NCI-H1092 (cell line): ENCODE data around the gene MEMO1.
"Not testable (repeated sequence)": the region's sequence is repeated elsewhere in the genome, so short reads cannot be mapped to it uniquely, and the experiment has no call there.

ENCODE experiments used
- DNase-seq: peaks from one replicate; lab custom pipeline; 2025; lab: John Stamatoyannopoulos, UW

MEMO1 gene

DNA sequence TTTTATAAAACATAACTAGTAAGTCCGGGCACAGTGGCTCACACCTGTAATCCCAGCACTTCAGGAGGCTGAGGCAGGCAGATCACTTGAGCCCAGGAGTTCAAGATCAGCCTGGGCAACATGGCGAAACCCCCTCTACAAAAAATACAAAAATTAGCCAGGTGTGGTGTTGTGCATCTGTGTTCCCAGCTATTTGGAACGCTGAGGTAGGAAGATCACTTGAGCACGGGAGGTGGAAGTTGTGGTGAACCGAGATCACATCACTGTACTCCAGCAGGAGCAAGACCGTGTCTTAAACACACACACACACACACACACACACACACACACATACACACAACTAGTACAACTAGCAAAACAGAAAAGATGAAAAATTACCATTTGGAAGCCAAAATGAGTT is 103.3 kb downstream of the MEMO1 start:
- not testable (repeated sequence) for DNase-seq

DNA sequence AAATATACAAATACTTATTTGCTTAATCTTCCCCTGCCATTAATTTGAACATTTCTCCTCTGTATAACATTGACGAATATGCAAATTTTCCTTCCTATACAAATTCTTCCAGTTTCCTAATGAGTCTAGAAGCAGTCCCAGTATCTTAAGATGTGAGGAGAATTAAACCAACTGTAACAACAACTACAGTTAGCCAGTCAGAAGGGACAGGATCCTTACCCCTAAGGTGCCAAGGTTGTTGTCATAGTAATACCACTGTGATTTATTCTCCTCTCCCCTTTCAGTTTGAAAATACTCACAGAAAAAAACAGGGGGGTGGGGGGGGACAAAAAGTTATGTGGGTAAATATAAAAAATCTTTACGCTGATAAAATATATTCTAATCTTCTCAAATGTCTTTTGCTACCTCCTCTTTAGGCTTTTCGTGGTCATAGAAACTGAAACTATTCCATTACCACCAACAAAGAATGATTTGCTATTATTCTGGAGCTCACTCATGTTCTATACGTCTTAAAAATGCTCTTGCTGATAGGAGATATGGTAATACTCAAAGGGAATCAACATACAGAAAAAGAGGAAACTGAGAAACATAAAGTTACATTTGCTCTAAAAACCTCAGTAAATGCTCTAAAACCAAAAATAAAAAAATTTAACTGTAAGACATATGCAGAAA is 107.6 kb downstream of the MEMO1 start:
- DNase-seq, result no peak

DNA sequence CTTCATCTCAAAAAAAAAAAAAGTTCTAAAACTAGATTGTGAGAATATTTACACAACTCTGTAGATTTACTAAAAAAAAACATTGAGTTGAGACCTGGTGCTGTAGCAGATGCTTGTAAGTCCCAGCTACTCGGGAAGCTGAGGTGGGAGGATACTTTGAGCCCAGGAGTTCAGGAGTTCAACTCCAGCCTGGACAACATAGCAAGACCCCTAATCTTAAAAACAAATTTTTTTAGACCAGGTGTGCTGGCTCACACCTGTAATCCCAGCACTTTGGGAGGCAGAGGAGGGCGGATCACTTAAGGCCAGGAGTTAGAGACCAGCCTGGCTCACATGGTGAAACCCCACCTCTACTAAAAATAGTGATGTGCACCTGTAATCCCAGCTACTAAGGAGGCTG is 108.9 kb downstream of the MEMO1 start:
- no peak for DNase-seq

DNA sequence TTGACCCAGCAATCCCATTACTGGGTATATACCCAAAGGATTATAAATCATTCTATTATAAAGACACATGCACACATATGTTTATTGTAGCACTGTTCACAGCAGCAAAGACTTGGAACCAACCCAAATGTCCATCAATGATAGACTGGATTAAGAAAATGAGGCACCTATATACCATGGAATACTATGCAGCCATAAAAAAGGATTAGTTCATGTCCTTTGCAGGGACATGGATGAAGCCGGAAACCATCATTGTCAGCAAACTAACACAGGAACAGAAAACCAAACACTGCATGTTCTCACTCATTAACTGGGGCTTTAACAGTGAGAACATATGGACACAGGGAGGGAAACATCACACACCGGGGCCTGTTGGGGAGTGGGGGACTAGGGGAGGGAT is 110.7 kb downstream of the MEMO1 start:
- not testable (repeated sequence) for DNase-seq

DNA sequence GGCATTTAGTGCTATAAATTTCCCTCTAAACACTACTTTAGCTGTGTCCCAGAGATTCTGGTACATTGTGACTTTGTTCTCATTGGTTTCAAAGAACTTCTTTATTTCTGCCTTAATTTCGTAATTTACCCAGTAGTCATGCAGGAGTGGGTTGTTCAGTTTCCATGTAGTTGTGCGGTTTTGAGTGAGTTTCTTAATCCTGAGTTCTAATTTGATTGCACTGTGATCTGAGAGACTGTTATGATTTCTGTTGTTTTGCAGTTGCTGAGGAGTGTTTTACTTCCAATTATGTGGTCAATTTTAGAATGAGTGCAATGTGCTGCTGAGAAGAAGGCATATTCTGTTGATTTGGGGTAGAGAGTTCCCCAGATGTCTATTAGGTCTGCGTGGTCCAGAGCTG is 112.5 kb downstream of the MEMO1 start:
- DNase-seq, result not testable (repeated sequence)

DNA sequence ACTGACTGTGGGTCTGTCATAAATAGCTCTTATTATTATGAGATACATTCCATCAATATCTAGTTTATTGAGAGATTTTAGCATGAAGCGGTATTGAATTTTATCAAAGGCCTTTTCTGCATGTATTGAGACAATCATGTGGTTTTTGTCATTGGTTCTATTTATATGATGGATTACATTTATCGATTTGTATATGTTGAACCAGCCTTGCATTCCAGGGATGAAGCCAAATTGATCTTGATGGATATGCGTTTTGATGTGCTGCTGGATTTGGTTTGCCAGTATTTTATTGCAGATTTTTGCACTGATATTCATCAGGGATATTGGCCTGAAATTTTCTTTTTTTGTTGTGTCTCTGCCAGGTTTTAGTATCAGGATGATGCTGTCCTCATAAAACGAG is 113.5 kb downstream of the MEMO1 start:
- DNase-seq, result not testable (repeated sequence)

DNA sequence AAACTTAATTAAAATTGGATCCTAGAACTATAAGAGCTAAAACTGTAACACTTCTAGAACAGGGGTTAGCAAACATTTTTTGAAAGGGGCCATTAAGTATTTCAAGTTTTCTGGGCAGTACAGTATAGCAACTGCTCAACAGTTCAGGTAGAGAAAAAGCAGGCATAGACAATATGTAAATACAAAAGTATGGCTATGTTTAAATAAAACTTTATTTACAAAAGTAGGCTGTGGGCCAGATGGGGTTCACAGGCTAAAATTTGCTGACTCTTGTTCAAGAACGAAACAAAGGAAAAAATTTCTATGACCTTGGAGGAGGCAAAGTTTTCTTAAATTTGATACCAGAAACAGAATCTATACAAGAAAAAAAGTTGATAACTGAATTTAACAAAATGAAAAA is 114.5 kb downstream of the MEMO1 start:
- no peak for DNase-seq

DNA sequence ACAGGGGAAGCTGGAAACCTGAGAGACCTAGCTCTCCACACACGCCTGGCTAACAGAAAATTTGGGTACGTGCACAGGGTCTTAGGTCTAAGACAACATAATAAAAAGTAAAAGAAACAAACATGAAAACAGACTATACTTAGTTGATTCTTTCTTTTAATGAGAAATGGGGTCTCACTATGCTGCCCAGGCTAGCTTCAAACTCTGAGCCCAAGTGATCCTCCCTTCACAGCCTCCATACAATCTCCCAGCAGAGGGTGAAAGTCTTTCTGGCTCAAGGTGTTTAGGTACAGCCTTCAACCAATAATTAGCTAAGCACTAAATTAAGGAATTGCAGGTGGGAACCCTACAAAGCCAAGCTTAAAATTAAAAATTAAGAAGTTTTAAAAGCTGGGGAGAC is 116.2 kb downstream of the MEMO1 start:
- no peak for DNase-seq

DNA sequence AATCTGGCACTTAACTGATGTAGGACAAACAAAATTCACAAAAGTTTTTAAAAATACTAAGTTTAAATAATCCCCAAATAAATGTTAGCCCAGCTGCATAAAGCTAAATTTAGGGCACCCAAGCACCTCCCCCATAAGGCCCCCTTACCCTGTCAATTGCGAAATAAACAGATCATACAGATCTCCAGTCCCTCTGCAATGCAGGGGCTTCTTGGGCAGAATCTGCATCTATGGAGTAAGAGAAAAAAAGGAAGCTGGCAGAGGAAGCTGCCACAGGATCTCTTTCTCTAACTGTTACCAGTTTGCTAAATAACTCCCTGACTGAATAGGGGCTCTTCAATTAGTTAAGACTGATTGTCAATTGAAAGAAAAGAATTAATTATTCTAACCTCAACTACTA is 117.7 kb downstream of the MEMO1 start:
- DNase-seq, result no peak

DNA sequence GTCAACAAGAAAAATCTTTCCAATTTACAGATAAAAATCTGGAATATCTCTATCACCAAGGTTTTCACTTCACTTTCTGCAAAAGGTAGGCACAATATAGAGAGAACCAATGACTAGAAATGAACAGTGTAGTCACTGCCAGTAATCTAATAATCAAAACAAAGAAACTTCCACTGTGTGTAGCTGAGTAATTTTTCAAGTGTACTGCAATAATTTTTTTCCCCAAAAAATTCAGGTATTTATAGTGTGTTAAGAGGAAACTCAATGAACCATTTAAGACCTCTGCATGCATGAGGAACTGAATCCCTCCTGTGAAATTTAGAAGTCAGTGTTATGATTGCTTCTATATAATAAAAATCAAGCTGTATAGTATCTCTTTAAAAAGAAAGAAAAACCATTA is 121.8 kb downstream of the MEMO1 start:
- no peak for DNase-seq

DNA sequence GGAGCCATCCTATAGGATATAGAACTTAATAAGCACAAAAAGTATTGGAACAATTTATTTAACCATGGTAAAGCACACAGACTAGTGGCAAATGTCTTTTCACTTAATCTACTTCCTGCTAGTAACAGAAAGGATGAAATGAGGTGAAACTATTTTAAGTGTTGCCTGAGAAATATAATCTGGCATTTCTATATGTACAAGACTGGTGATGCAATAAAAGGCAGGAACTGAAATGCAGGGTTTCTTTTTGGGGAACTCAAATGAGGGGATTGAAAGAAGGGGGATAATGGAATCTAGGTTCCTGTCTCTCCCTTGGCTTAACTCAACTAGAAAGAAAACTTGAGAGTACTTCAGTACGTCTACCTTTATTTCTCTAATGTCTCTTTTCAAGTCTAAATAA is 122.3 kb downstream of the MEMO1 start:
- DNase-seq, result no peak

DNA sequence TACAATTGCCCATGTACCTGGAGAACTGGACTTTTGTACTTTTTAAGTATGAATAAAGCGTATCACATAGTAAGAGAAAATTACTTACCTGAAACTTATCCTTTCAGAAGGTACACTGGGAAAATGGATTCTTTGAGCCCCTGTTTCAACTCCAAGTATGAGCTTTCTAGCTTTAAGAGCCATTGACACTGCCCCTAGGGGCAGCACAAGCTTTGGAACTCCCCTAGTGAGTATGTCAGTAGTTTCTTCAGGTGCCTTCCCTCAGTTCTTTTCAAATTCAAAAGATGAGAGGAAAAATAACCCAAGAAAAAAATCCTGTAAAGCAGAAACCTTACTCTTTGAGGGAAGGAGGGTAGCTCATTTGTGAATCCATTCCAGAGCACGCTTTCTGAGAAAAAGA is 124.1 kb downstream of the MEMO1 start:
- no peak for DNase-seq

DNA sequence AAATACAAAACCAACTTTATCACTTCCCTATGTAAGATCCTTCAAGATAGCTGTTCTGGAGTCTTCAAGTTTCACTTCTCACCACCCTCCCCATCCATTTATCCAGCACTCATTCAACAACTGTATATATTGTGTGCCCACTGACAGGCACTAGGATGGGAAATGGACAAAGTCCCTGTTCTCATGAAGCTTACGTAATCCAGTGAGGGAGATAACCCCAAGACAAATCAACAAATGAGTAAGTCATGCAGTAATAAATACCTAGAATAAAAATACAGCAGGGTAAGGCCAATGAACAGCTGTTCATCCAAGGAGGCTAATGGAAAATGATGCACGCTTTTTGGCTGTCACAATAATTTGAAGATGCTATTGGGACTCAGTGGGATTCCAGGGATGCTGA is 133.8 kb downstream of the MEMO1 start:
- no peak for DNase-seq

DNA sequence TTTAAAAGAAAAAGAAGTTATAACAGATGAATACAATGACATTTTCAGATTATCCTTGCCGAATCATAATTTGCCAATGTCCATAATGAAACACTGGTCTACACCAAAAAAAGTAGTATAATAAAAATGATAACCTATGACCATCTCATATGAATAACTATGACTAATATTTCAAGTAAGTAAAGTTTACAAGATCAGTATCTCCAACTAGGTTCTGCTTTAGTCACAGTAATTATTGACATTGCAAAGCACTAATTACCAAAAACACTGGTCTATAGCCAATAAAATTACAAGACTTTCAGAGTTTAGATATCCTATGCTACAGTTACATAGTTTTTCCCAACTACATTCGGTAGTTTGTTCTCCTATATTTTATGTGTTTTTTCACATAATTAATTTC is 136.7 kb downstream of the MEMO1 start:
- DNase-seq, result no peak

DNA sequence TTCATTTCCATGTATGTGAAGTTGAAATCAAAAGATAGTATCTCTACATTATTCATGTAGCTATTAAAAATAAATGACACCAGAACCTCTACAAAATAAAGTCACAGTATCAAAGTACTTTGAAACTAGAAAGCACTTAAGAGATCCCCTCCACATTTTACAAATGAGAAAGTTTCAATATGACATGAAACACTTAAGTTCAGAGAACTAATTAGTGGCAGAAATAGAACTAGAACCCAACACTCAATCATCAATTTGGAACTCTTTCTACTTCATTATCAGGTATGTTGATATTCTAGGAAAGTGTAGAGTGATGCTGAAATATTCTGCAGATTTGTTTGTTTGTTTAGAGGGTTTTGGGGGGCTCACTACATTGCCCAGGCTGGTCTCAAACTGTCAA is 145.6 kb downstream of the MEMO1 start:
- no peak for DNase-seq

DNA sequence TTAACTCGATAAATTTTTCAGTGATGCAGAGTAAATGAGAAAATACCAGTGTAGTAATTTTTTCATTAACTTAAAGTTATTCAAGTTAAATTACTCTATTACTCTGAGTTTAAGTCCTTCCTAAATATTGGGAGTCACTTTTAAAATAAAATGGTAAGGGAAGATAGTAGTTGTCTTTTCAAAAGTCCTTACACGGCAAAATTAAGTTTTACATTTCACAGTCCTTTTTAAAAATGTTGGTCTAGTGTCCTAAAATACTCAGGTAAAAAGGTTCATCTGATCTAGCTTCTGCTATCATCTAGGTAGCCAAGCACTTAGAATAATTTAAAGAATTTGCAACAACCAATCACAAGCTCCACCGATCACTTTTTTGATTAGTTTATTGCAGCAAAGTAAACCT is 146.9 kb downstream of the MEMO1 start:
- DNase-seq, result no peak

DNA sequence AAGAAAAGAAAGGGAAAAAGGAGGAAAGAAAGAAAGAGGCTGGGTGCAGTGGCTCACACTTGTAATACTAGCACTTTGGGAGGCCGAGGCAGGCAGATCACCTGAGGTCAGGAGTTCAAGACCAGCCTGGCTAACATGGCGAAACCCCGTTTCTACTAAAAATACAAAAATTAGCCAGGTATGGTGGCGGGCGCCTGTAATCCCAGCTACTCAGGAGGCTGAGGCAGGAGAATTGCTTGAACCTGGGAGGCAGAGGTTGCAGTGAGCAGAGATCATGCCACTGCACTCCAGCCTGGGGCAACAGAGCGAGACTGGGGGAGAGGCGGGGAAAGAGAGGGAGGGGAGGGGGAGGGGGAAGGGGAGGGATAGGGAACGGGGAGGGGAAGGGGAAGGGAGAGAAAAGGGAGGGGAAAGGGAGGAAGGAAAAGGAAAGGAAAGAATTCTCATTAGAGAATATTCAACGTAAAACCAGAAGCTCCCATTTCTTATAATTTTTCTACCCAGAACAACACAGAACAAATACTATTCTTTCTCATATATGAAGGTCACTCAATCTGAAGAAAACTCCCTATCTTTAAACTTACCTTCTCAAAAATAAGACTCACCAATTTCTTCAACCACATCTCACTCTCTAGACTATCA is 147.7 kb downstream of the MEMO1 start:
- DNase-seq, result not testable (repeated sequence)

DNA sequence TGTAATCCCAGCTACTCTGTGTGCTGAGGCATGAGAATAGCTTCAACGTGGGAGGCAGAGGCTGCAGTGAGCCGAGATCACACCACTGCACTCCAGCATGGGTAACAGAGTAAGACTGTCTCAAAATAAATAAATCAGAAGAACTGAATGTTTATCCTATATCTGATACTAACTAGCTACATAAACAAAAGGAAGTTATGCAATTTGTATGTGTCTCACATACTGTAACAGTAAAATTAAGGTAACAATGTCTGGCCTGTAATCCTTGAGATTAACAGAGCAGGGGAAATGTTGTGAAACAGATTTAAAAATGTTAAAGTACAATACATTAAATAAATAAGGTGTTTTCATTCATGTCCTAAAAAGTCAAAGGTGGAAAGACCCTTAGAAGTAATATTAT is 150.8 kb downstream of the MEMO1 start:
- no peak for DNase-seq

DNA sequence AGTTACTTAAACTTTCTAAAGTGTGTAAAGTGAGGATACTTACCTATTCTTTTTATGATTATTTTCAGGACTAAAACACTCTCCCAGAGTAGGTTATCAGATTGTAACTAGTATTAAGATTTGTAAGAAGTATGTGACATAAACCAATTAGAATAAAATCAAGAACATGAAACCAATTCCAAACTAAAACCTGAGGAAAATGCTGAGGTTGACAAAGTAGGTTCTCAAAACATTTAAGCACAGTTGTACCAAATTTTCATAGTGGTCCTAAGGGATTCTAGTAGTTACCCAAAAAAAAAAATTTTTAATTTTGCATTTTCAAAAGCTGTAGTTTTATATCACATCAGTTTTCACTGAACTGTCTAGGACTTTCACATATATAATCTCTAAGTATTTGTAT is 157.3 kb downstream of the MEMO1 start:
- no peak for DNase-seq

DNA sequence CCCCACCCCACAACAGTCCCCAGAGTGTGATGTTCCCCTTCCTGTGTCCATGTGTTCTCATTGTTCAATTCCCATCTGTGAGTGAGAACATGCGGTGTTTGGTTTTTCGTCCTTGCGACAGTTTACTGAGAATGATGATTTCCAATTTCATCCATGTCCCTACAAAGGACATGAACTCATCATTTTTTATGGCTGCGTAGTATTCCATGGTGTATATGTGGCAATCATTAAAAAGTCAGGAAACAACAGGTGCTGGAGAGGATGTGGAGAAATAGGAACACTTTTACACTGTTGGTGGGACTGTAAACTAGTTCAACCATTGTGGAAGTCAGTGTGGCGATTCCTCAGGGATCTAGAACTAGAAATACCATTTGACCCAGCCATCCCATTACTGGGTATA is 168.7 kb downstream of the MEMO1 start:
- not testable (repeated sequence) for DNase-seq

DNA sequence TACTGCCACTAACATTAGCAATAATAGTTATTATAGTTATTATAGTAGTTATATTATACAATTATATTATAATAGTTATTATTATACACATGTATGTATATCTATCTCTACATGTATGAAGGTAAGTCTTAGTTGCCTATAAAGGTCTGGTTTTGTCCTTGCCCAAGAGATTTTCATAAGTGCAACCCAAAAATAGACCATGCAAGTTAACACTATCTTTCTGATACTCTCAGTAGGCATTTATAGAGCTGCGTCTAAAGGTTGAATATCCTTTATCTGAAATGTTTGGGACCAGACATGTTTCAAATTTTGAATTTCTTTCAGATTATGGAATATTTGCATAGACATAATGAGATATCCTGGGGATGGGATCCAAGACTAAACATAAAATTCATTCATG is 175.4 kb downstream of the MEMO1 start:
- no peak for DNase-seq

DNA sequence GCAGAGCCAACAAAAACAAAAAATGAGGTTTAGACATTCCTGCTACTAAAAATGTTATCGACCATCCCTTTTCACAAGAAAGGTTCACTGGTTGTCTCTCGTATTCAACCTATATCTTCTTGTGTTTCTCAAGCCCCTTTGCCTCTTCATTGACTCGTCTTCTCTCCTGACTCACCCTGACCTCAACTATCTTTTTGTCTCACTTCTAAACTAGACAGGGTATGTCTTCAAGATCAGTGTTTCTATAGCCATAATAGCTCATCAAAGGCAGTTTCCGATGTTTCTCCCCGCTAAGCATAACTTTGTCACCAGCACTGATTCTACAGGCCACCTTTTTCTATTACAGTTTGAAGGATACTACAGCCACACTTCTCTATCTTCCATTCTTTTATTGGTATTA is 178.4 kb downstream of the MEMO1 start:
- no peak for DNase-seq

DNA sequence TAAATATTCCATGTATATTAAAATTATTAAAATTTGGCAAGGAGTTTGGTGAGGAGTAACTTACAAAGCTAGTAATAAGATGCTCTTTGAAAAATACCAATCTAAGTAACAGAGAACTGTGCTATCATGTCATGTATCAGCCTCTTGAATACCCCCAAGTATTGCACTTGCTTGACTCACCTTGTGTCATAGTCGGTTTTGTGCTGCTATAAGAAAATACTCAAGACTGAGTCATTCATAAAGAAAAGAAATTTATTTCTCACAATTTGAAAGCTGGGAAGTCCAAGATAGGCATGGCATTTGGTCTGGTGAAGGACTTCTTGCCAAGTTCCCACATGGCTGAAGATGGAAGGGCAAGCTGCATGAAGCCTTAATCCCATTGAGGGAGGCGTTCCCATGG is 179.2 kb downstream of the MEMO1 start:
- DNase-seq, result no peak

DNA sequence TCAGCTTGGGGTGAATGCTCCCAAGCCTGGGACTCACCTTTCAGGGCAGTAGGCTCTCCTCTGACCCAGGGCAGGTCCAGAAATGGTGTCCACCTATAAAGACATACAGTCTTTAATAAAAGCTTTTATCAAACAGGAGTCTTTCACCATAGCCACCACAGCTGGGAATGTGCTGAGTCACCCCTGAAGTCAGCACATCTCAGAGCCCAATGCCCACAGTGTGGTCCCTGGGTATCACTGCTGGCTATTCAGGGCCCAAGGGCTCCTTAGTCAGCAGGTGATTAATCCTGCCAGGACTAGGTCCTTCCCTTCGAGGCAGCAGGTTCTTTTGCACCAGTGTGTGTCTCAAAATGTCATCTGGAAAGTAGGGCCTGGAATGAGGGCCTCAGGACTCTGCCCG is 181.9 kb downstream of the MEMO1 start:
- no peak for DNase-seq
